Pulmonary artery endothelial cell (primary cell): Measurements from ENCODE around the gene BRD1. TPM values are rescaled to one million over a fixed set of nuclear protein-coding genes. Genes with fewer than 3 reads are reported as not detected.
"Not testable (repeated sequence)": the region's sequence is repeated elsewhere in the genome, so short reads cannot be mapped to it uniquely, and the experiment has no call there.

ENCODE experiments used
- DNase-seq: peaks from one replicate; pipeline ENCODE4 v3.0.0-alpha.2; 2011; ENCODE audit warnings: low read depth, low spot score
- total RNA-seq: library from RNA; depleted of rRNA; stranded (reverse); fragments of >200 nt; gene quantifications from 2 replicates; pipeline ENCODE4 v1.2.3, GENCODE V29; 2014

The BRD1 gene
- total RNA-seq, 1 donor from 2014 or later, result 21.6 TPM

- DNase-seq, result no peak
These were observed 57.0 kb downstream of the BRD1 start for GRCh38 chr22:49770547-49771265.

DNA sequence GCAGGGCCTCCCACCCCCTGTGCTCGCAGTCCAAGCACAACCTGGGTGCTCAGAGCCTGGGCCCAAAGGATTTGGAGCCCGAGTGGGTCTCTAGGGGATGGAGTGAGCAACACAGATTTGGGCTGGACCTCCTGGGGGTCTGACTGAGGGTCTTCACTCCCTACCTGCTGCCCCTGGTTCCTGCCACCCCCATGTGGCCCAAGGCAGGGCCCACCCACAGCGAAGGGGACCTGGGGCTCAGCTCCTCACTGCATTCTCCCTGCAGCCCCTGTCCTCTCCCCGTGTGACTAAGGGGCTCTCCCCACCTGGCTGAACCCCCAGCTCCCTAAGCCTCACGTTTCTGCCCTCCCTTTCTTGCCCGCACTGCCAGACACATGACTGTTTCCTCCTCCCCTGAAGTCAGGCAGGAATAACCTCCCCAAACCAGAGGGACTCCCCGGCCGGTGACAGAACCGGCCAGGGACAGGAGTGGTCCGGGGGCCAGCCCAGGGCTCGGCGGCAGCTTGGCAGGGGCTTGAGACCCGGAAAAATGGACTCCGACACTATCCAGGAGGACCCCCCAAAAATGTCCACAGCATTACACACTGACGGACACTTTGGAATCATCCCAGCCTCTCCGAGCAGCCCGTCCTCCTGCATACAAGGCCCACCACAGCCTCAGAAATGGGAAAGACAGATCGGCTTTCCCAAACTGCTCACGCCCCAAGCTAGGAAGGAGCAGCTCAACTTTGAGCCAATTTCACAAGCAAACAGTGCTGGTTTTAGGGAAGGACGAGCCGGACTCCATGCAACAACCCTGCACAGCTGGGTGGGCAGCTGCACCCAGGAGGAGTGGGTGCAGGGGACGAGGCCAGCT lies 57.8 kb downstream of the BRD1 start:
- DNase-seq, result no peak

GRCh38 chr22:49768951-49769690 lies 58.6 kb downstream of the BRD1 start:
- no peak for DNase-seq

- DNase-seq, result no peak
These were observed 59.4 kb downstream of the BRD1 start for GRCh38 chr22:49768077-49768910.

- DNase-seq, result peak; percentile 26
These were observed 60.2 kb downstream of the BRD1 start for GRCh38 chr22:49767355-49768062.

GRCh38 chr22:49765951-49766350 lies 61.7 kb downstream of the BRD1 start:
- no peak for DNase-seq

- DNase-seq, result no peak
These were observed 62.4 kb downstream of the BRD1 start for GRCh38 chr22:49765091-49765771.

GRCh38 chr22:49764127-49764581 lies 63.5 kb downstream of the BRD1 start:
- DNase-seq, result no peak

DNA sequence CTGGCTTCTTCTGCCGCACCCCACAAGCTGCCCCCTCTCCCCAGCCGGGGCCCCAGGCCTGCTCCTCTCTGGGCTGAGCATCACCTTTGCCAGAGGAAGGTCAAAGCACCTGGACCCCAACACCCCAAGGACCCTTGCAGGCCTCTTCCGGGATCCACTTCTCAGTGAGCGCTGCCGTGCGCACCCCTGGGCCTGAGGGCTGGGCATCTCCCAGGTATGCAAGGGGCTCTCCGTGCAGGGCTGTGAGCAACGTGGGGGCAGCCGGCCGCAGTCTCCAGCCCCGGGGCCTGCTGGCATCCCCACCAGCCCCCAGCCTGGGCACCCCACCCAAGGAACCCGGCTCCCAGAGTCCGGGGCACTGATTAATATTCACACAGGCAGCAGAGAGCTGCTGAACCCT lies 64.0 kb downstream of the BRD1 start:
- DNase-seq, result no peak

GRCh38 chr22:49763138-49763537 lies 64.5 kb downstream of the BRD1 start:
- DNase-seq, result no peak

DNA sequence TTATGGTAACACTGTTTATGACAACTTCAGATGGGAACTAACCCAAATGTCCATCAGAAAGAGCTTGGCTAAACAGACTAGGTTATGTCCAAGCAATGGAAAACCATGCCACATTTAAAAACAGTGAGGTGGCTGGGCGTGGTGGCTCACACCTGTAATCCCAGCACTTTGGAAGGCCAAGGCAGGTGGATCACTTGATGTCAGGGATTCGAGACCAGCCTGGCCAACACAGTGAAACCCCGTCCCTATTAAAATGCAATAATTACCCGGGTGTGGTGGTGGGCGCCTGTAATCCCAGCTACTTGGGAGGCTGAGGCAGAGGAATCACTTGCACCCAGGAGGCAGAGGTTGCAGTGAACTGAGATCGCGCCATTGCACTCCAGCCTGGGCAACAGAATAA lies 65.1 kb downstream of the BRD1 start:
- DNase-seq, result not testable (repeated sequence)

DNA sequence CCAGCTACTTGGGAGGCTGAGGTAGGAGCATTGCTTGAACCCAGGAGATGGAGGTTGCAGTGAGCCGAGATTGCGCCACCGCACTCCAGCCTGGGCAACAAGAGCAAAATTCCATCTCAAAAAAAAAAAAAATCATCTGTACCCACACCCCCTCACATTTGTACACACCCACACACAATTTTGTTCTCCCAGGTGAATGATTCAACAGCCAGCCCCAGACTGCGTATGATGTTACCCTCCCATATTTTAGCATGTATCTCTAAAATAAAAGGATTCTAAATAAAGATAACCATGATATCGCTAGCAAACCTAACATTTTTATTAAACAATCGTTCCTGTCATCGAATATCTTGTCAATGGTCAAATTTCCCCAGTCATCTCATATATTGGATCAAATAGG lies 65.8 kb downstream of the BRD1 start:
- DNase-seq, result no peak

DNA sequence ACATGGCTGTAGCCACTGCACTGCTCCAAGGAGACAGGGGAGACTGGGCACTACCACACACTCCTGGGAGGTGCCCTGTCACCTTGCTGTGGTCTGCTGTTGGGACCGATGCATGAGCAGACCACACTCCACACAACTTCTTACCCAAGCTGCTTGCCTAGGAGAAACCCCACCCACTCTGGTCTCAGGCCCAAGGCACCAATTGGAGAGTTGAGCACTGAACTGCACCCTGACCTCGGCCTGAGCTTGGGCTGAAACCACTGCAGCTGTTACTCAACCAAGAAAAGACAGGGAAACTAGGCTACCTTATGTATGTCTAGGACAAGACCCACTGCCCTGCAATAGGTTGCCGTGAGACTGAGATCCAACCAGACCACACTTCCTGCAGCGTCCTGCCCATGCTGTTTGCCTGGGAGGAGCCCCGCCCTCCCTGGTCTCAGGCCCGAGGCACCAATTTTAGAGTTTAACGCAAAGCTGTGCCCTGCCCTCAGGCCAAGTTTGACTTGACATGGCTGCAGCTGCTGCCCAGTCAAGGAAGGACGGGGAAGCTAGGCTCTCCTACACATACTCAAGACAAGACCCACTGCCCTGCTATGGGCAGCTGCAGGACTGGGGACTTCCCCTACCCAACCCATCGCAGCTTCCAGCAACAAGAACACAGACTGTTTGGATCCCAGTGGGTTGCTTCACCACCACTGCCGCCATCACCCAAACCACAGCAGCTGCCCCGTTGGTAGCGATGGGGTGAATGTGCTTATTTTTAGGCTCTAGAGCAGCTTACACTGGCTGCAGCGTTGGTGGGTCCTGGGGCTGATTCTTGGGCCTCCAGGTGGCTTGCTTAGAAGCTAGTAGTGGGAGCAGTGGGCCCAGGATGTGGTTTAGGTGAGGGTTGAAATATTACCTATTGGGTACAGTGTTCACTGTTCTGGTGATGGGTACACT lies 66.8 kb downstream of the BRD1 start:
- no peak for DNase-seq

DNA sequence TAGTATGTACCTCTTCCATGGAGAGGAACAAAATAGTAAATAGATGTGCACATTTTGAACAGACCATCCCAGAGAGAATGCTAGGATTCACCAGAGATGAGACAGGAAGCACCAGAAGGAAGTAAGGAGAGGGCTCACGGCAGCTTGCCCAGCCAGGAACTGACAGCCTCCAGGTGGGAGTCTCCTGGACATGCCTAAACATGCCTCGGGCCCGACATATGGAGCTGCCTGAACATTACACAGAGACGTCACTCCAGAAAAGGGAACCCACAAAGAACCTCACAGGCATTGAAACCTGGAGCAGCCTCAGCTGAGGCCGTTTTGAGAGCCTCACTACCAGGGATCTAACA lies 67.4 kb downstream of the BRD1 start:
- DNase-seq, result no peak

DNA sequence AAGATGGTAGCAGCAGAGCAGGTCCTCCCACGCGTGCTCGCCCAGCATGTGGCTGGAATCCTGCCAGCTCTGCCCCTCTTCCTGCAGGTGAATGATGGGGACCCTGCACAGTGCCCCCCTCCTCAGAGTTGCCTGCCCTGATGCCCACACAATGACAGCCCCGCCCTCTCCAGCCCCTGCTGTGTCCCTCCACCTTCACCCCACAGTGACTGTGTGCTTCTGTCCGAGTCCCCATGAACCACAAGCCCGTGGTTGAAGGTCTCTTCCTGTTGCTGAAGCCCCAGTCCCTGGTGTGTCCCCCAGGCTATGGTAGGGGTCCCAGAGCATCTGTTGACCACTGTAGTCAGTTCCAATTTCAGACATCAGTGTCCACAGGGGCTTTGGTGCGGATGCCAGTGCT lies 71.0 kb downstream of the BRD1 start:
- no peak for DNase-seq

- no peak for DNase-seq
These were observed 71.5 kb downstream of the BRD1 start for GRCh38 chr22:49756201-49756600.

- DNase-seq, result no peak
These were observed 72.1 kb downstream of the BRD1 start for GRCh38 chr22:49755631-49756001.

DNA sequence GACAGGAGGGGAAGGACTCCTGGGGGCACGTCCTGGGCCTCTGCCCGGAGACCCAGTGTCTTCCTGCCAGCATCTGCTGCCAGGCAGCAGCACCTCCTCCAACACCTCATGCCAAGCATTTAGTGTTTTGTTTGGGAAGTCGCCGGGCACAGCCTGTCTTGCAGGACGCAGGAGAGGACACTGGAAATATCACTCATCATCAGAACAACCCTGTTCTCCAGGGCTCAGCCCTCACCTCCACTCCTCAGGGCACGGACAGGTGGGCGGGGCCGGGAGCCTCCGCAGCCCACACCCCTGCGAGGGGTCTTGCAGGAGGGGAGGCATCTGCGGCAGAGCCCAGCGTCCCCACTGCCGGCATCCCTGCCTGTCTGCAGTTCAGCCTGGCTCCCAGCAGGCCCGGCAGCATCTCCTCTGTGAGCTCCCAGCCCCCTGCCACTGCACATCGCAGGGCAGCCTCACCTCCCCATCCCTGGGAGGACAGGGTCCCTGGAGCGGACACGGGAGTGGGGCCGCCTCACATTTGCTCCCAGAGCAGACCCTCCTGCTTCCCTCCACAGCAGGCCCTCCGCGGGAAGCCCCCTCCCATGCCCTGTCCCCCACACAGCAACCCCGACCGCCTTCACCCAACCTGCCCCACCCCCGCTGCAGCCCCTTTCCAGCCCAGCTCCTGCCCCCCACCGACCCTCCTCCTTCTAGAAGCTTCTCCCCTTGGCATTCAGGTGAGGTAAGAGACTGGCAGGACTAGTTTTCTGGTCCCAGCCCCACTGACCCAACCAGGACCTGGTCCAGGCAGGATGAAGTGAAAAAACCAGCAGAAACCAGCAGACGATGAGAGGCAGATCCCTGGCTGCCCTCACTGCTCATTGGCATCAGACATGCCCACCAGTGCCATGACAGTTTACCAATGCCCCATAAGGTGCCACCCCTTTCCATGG lies 72.7 kb downstream of the BRD1 start:
- no peak for DNase-seq
